ENCODE results near the gene MYO19. TPM values are rescaled to one million over a fixed set of nuclear protein-coding genes. Genes with fewer than 3 reads are reported as not detected.
A peak's percentile ranks its signal among the peaks of the same experiment; 100 is the strongest.

Gene MYO19
- total RNA-seq, 2 donors from 2014 or later, result 8.2 to 12.8 TPM

GRCh38 chr17:36545465-36546417 lies 11.1 kb upstream of the MYO19 start:
- no peaks in the 10 kb centered on the region for H3K36me3 ChIP-seq
- H3K27ac ChIP-seq, result peak overlapping the region; percentile 100
- H3K9me3 ChIP-seq, result no peaks in the 10 kb centered on the region
- H3K4me3 ChIP-seq, result peak overlapping the region; percentile 98
- H3K4me1 ChIP-seq, result peaks cover 0 to 52% of the 10 kb centered on the region in 2 donors
- peak; percentile 97 for DNase-seq (ENCODE audit: low spot score)
- no peaks in the 10 kb centered on the region for H3K27me3 ChIP-seq
- TF ChIP-seq, protein P1, sequence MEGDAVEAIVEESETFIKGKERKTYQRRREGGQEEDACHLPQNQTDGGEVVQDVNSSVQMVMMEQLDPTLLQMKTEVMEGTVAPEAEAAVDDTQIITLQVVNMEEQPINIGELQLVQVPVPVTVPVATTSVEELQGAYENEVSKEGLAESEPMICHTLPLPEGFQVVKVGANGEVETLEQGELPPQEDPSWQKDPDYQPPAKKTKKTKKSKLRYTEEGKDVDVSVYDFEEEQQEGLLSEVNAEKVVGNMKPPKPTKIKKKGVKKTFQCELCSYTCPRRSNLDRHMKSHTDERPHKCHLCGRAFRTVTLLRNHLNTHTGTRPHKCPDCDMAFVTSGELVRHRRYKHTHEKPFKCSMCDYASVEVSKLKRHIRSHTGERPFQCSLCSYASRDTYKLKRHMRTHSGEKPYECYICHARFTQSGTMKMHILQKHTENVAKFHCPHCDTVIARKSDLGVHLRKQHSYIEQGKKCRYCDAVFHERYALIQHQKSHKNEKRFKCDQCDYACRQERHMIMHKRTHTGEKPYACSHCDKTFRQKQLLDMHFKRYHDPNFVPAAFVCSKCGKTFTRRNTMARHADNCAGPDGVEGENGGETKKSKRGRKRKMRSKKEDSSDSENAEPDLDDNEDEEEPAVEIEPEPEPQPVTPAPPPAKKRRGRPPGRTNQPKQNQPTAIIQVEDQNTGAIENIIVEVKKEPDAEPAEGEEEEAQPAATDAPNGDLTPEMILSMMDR (IDR thresholded peaks at IDR 0.05), result no peak

DNA sequence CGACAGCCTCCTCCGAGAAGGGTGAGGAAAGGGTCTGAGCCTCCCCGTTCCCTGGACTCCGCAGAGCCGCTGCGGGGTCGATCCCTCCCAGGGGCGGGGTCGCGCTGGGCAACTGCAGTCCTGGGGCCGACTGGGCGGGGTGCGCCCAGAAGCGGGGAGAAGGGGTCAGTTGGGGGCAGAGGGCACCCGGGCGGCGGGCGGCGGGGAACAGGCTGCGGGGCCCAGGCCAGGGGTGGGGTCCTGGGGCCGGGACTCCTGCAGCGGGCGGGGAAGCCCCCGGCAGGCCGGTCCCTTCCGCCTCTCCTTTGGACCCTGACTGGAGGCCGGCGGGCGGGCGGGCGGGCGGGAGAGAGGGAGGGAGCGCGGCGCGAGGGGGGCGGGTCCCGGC lies 10.4 kb upstream of the MYO19 start:
- peaks cover 0 to 46% of the 10 kb centered on the region in 2 donors for H3K4me1 ChIP-seq
- DNase-seq (ENCODE audit: low spot score), result no peak
- H3K9me3 ChIP-seq, result no peaks in the 10 kb centered on the region
- TF ChIP-seq, protein P1 (IDR thresholded peaks at IDR 0.05), result no peak
- H3K27ac ChIP-seq, result peak overlapping the region; percentile 100
- no peaks in the 10 kb centered on the region for H3K27me3 ChIP-seq
- H3K4me3 ChIP-seq, result peak overlapping the region; percentile 98
- no peaks in the 10 kb centered on the region for H3K36me3 ChIP-seq

GRCh38 chr17:36544307-36545076 lies 9.8 kb upstream of the MYO19 start, which contains the start of gene GGNBP2:
Gene GGNBP2, plus strand, starts transcription at chr17:36544919. Its CDS starts 806 bp downstream, at chr17:36545725.
- peak within 1 kb of the TSS; percentile 100 for H3K27ac ChIP-seq
- H3K4me1 ChIP-seq, result peaks cover 0 to 46% of the 10 kb centered on the region in 2 donors
- no peaks in the 10 kb centered on the region for H3K36me3 ChIP-seq
- H3K27me3 ChIP-seq, result no peaks in the 10 kb centered on the region
- DNase-seq (ENCODE audit: low spot score), result peak; percentile 89
- no peaks in the 10 kb centered on the region for H3K9me3 ChIP-seq
- TF ChIP-seq, protein P1 (IDR thresholded peaks at IDR 0.05), result no peak
- peak within 1 kb of the TSS; percentile 98 for H3K4me3 ChIP-seq

DNA sequence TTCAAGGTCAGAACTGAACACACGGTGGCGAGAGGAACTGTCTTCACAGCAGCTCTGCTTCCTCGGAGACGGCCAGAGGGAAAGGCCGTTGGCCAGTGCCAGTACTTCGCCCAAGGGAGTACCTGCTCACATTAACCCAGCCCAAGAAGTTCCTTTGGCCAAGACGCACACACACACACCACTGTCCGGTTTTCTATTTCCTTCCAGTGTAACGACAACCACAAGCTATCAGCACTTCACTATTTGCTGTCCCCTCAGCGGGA lies 9.3 kb upstream of the MYO19 start:
- H3K27me3 ChIP-seq, result no peaks in the 10 kb centered on the region
- no peaks in the 10 kb centered on the region for H3K9me3 ChIP-seq
- peak; percentile 66 for DNase-seq (ENCODE audit: low spot score)
- H3K4me3 ChIP-seq, result peak overlapping the region; percentile 98
- H3K27ac ChIP-seq, result peak overlapping the region; percentile 100
- H3K4me1 ChIP-seq, result peaks cover 0 to 43% of the 10 kb centered on the region in 2 donors
- no peaks in the 10 kb centered on the region for H3K36me3 ChIP-seq
- TF ChIP-seq, protein P1 (IDR thresholded peaks at IDR 0.05), result peak in 1 of 2 donors; percentile 27

DNA sequence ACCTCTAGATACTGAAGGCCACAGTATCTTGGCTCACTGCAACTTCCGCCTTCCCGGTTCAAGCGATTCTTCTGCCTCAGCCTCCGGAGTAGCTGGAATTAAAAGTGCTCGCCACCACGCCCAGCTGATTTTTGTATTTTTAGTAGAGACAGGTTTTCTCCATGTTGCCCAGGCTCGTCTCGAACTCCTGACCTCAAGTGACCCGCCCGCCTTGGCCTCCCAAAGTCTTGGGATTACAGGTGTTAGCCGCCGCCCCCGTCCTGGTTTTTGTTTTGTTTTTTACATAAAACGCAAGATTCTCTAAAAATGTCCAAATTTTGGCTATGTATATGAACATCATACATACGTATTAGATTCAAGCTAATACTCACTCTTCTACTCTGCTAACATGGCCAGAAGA lies 8.1 kb upstream of the MYO19 start:
- no peak for DNase-seq (ENCODE audit: low spot score)
- Histone ChIP-seq H3K4me3 (no peak overlapping the region), H3K27me3 (no peaks in the 10 kb centered on the region), H3K4me1 (peaks cover 0 to 31% of the 10 kb centered on the region in 2 donors), H3K9me3 (no peaks in the 10 kb centered on the region), H3K27ac (no peak overlapping the region), H3K36me3 (peaks cover 8% of the 10 kb centered on the region)
- TF ChIP-seq, protein P1 (IDR thresholded peaks at IDR 0.05), result no peak

All from right atrium auricular region (tissue), 2 donors.